ENCODE results near the gene OVOL1. TPM values are rescaled to one million over a fixed set of nuclear protein-coding genes. Genes with fewer than 3 reads are reported as not detected.

The OVOL1 gene
- total RNA-seq, 2 experiments from 2014 or later, result 0.20 to 0.52 TPM

GRCh38 chr11:65796726-65797601 is 10.1 kb downstream of the OVOL1 start:
- Mint-ChIP-seq H3K27ac (no peak overlapping the region), H3K4me3 (no peak overlapping the region), H3K36me3 (ENCODE audit: low read depth) (no peaks in the 10 kb centered on the region), H3K27me3 (peaks cover 29% of the 10 kb centered on the region), H3K9me3 (no peaks in the 10 kb centered on the region), H3K4me1 (ENCODE audit: low read depth) (no peaks in the 10 kb centered on the region)
- POLR2A ChIA-PET, result no interaction called here
- Histone ChIP-seq H3K4me1 (ENCODE audit: insufficient read depth, low read length) (peaks cover 4% of the 10 kb centered on the region), H3K4me3 (ENCODE audit: low read length) (no peak overlapping the region), H3K9me3 (ENCODE audit: control insufficient read depth in 1 of 2, insufficient read depth in 1 of 2, low read length in 2 of 2) (peaks cover 0 to 6% of the 10 kb centered on the region in 2 experiments), H3K36me3 (ENCODE audit: insufficient read depth, low read length) (no peaks in the 10 kb centered on the region), H3K27me3 (ENCODE audit: control insufficient read depth in 1 of 2, insufficient read depth in 2 of 2, low read length in 2 of 2) (peaks cover 4 to 6% of the 10 kb centered on the region in 2 experiments), H3K27ac (ENCODE audit: low read depth in 1 of 2, low read length in 2 of 2) (no peak overlapping the region)
- ATAC-seq (ENCODE audit: poor library complexity) (no peak), DNase-seq (no peak)
- CTCF ChIA-PET, result no interaction called here
- TF ChIP-seq CTCF (IDR thresholded peaks at IDR 0.05), result no peak
- intact Hi-C loops (cut with DNase I, micrococcal nuclease), result no loop called here

- Histone ChIP-seq H3K36me3 (ENCODE audit: insufficient read depth, low read length) (no peaks in the 10 kb centered on the region), H3K27me3 (ENCODE audit: control insufficient read depth in 1 of 2, insufficient read depth in 2 of 2, low read length in 2 of 2) (peaks cover 4 to 10% of the 10 kb centered on the region in 2 experiments), H3K27ac (ENCODE audit: low read depth in 1 of 2, low read length in 2 of 2) (no peak overlapping the region), H3K4me3 (ENCODE audit: low read length) (no peak overlapping the region), H3K9me3 (ENCODE audit: control insufficient read depth in 1 of 2, insufficient read depth in 1 of 2, low read length in 2 of 2) (peaks cover 0 to 6% of the 10 kb centered on the region in 2 experiments), H3K4me1 (ENCODE audit: insufficient read depth, low read length) (no peaks in the 10 kb centered on the region)
- no peaks in the 10 kb centered on the region for H3K4me1 Mint-ChIP-seq (ENCODE audit: low read depth)
- H3K4me3 Mint-ChIP-seq, result no peak overlapping the region
- intact Hi-C loops (cut with DNase I, micrococcal nuclease), result no loop called here
- no peak overlapping the region for H3K27ac Mint-ChIP-seq
- no peaks in the 10 kb centered on the region for H3K9me3 Mint-ChIP-seq
- ChIA-PET CTCF (no interaction called here), POLR2A (no interaction called here)
- DNase-seq (no peak), ATAC-seq (ENCODE audit: poor library complexity) (no peak)
- H3K36me3 Mint-ChIP-seq (ENCODE audit: low read depth), result no peaks in the 10 kb centered on the region
- peaks cover 30% of the 10 kb centered on the region for H3K27me3 Mint-ChIP-seq
- no peak for TF ChIP-seq CTCF (IDR thresholded peaks at IDR 0.05)
These were observed 10.8 kb downstream of the OVOL1 start for GRCh38 chr11:65797711-65798110.

GRCh38 chr11:65798882-65799281 is 12.0 kb downstream of the OVOL1 start:
- no peak overlapping the region for H3K4me3 Mint-ChIP-seq
- ChIA-PET POLR2A (no interaction called here), CTCF (interaction anchor here (0.8 kb wide), 1 partner anchor 19 kb away, joined by 3 read pairs; no protein-coding TSS in a partner anchor)
- peaks cover 0 to 8% of the 10 kb centered on the region in 2 experiments for H3K9me3 ChIP-seq (ENCODE audit: control insufficient read depth in 1 of 2, insufficient read depth in 1 of 2, low read length in 2 of 2)
- no peak overlapping the region for H3K27ac Mint-ChIP-seq
- H3K4me3 ChIP-seq (ENCODE audit: low read length), result no peak overlapping the region
- H3K36me3 Mint-ChIP-seq (ENCODE audit: low read depth), result no peaks in the 10 kb centered on the region
- no peaks in the 10 kb centered on the region for H3K4me1 Mint-ChIP-seq (ENCODE audit: low read depth)
- no peak for TF ChIP-seq CTCF (IDR thresholded peaks at IDR 0.05)
- DNase-seq (no peak), ATAC-seq (ENCODE audit: poor library complexity) (no peak)
- peaks cover 39% of the 10 kb centered on the region for H3K27me3 Mint-ChIP-seq
- peaks cover 14 to 22% of the 10 kb centered on the region in 2 experiments for H3K27me3 ChIP-seq (ENCODE audit: control insufficient read depth in 1 of 2, insufficient read depth in 2 of 2, low read length in 2 of 2)
- no peaks in the 10 kb centered on the region for H3K4me1 ChIP-seq (ENCODE audit: insufficient read depth, low read length)
- no peaks in the 10 kb centered on the region for H3K9me3 Mint-ChIP-seq
- no peaks in the 10 kb centered on the region for H3K36me3 ChIP-seq (ENCODE audit: insufficient read depth, low read length)
- intact Hi-C loops (cut with DNase I, micrococcal nuclease), result no loop called here
- H3K27ac ChIP-seq (ENCODE audit: low read depth in 1 of 2, low read length in 2 of 2), result no peak overlapping the region

All from CD4-positive, alpha-beta T cell (primary cell).